CD8-positive, alpha-beta memory T cell (primary cell): ENCODE measurements around the gene OXNAD1. TPM values are rescaled to one million over a fixed set of nuclear protein-coding genes. Genes with fewer than 3 reads are reported as not detected.

Source experiments
- CTCF ChIA-PET: fragments of 350-600 bp; sonication (Branson Sonifier 250); formaldehyde crosslinking; loops from one replicate; lab custom pipeline; 2021; ENCODE audit warnings: antibody characterized with exemption; lab: Charles Lee
- POLR2A ChIA-PET: fragments of 350-600 bp; sonication (Branson Sonifier 250); formaldehyde crosslinking; loops from one replicate; lab custom pipeline; 2021; ENCODE audit warnings: antibody characterized with exemption; lab: Charles Lee
- DNase-seq, 5 donors: peaks; one replicate each; pipeline versions ENCODE4 v3.0.0 to v3.0.0-alpha.2; 2020 to 2022; ENCODE audit warnings: mixed read lengths in 1 of 5
- H3K27ac ChIP-seq: one replicate; pipeline ENCODE4 v1.7.0; 2013; ENCODE audit warnings: low read depth, mild to moderate bottlenecking, low read length, moderate library complexity
- H3K27me3 ChIP-seq: 2 replicates; pipeline ENCODE4 v1.7.0; 2013; ENCODE audit warnings: low read length, mild to moderate bottlenecking; ENCODE audit not compliant: insufficient read depth, poor library complexity, severe bottlenecking
- H3K36me3 ChIP-seq: 2 replicates; pipeline ENCODE4 v1.7.0; 2013; ENCODE audit warnings: mild to moderate bottlenecking, low read length, moderate library complexity; ENCODE audit not compliant: insufficient read depth
- H3K4me1 ChIP-seq: 2 replicates; pipeline ENCODE4 v1.7.0; 2013; ENCODE audit warnings: mild to moderate bottlenecking, low read length, moderate library complexity; ENCODE audit not compliant: insufficient read depth
- H3K4me3 ChIP-seq: 2 replicates; pipeline ENCODE4 v1.7.0; 2013; ENCODE audit warnings: mild to moderate bottlenecking, low read length
- H3K9me3 ChIP-seq: 2 replicates; pipeline ENCODE4 v1.7.0; 2013; ENCODE audit warnings: mild to moderate bottlenecking, low read length
- H3K27ac Mint-ChIP-seq, 8 donors: one replicate each; pipeline ENCODE4 v1.8.0; 2020 to 2021; ENCODE audit warnings: mixed read lengths in 8 of 8, mild to moderate bottlenecking in 6 of 8, inconsistent platforms in 3 of 8, moderate library complexity in 3 of 8
- H3K27me3 Mint-ChIP-seq, 2 donors: one replicate each; pipeline ENCODE4 v1.8.0; 2020 to 2021; ENCODE audit warnings: mixed read lengths in 2 of 2, mild to moderate bottlenecking in 1 of 2, moderate library complexity in 1 of 2
- H3K36me3 Mint-ChIP-seq, 3 donors: one replicate each; pipeline ENCODE4 v1.8.0; 2020 to 2021; ENCODE audit warnings: mixed read lengths in 3 of 3, inconsistent platforms in 1 of 3, mild to moderate bottlenecking in 1 of 3
- H3K4me1 Mint-ChIP-seq, 3 donors: one replicate each; pipeline ENCODE4 v1.8.0; 2020 to 2021; ENCODE audit warnings: mixed read lengths in 3 of 3, inconsistent platforms in 1 of 3, mild to moderate bottlenecking in 1 of 3
- H3K4me3 Mint-ChIP-seq, 7 donors: one replicate each; pipeline ENCODE4 v1.8.0; 2020 to 2021; ENCODE audit warnings: mixed read lengths in 7 of 7, mild to moderate bottlenecking in 6 of 7, moderate library complexity in 4 of 7, inconsistent platforms in 2 of 7
- H3K9me3 Mint-ChIP-seq, 5 donors: one replicate each; pipeline ENCODE4 v1.8.0; 2020 to 2022; ENCODE audit warnings: mixed read lengths in 5 of 5, mild to moderate bottlenecking in 3 of 5, moderate library complexity in 2 of 5, inconsistent platforms in 1 of 5
- polyA plus RNA-seq: library from polyadenylated mRNA; unstranded; fragments of 300-500 nt; fragmentation: Illumina TruSeq; gene quantifications from one replicate; pipeline ENCODE4 v1.2.3, GENCODE V29; 2021
- total RNA-seq, 2 experiments: library from RNA; stranded (reverse); gene quantifications; one replicate each; pipeline ENCODE4 v1.2.3, GENCODE V29; 2021

The OXNAD1 gene
- total and polyA plus RNA-seq, 3 experiments from 2014 or later: 28.6 to 64.2 (median 30.1) TPM

GRCh38 chr3:16231983-16232382, 33.0 kb upstream of the OXNAD1 start:
- CTCF ChIA-PET: no interaction called here
- H3K9me3 Mint-ChIP-seq: no peaks in the 10 kb centered on the region
- Histone ChIP-seq H3K36me3 (no peaks in the 10 kb centered on the region), H3K27me3 (no peaks in the 10 kb centered on the region), H3K27ac (no peak overlapping the region), H3K4me3 (no peak overlapping the region), H3K4me1 (no peaks in the 10 kb centered on the region), H3K9me3 (no peaks in the 10 kb centered on the region)
- H3K27ac Mint-ChIP-seq: no peak overlapping the region
- DNase-seq: no peak
- H3K4me3 Mint-ChIP-seq: no peak overlapping the region
- peaks cover 2 to 28% of the 10 kb centered on the region in 2 donors for H3K27me3 Mint-ChIP-seq
- POLR2A ChIA-PET: interaction anchor here (0.6 kb wide), 1 partner anchor 1147 kb away, joined by 4 read pairs; no protein-coding TSS in a partner anchor
- no peaks in the 10 kb centered on the region for H3K36me3 Mint-ChIP-seq
- H3K4me1 Mint-ChIP-seq: no peaks in the 10 kb centered on the region

DNA sequence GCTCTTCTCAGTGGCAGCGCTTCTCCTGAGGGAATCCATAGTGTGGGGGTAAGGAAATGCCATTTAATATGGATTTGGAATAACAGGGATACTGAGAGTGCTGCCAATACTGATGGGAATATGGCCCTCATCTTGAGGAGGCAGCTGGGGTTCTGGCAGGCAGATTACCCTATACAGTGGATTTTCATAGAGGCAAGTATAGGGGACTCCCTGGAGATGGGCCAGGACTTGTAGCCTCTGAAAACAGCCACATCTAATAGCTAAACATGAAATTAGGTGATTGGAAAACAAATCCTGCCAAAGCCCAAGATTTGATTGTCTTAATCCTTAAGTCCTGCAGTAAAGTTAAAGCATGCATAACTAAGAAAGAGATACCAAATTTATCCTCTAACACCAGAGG, 31.2 kb upstream of the OXNAD1 start:
- Histone ChIP-seq H3K27me3 (no peaks in the 10 kb centered on the region), H3K4me1 (no peaks in the 10 kb centered on the region), H3K4me3 (no peak overlapping the region), H3K27ac (no peak overlapping the region), H3K36me3 (no peaks in the 10 kb centered on the region), H3K9me3 (no peaks in the 10 kb centered on the region)
- Mint-ChIP-seq H3K4me1 (no peaks in the 10 kb centered on the region), H3K9me3 (no peaks in the 10 kb centered on the region), H3K4me3 (no peak overlapping the region), H3K27me3 (peaks cover 2 to 22% of the 10 kb centered on the region in 2 donors), H3K36me3 (no peaks in the 10 kb centered on the region), H3K27ac (no peak overlapping the region)
- POLR2A ChIA-PET: no interaction called here
- DNase-seq: no peak
- CTCF ChIA-PET: interaction anchor here (1.3 kb wide), 2 partner anchors 8 to 11 kb away, joined by 3 read pairs; no protein-coding TSS in a partner anchor

- CTCF ChIA-PET: interaction anchor here (1.3 kb wide), 2 partner anchors 8 to 10 kb away, joined by 3 read pairs; no protein-coding TSS in a partner anchor
- Histone ChIP-seq H3K27ac (no peak overlapping the region), H3K4me1 (no peaks in the 10 kb centered on the region), H3K27me3 (no peaks in the 10 kb centered on the region), H3K4me3 (no peak overlapping the region), H3K36me3 (no peaks in the 10 kb centered on the region), H3K9me3 (no peaks in the 10 kb centered on the region)
- Mint-ChIP-seq H3K36me3 (no peaks in the 10 kb centered on the region), H3K4me3 (no peak overlapping the region), H3K27ac (no peak overlapping the region), H3K4me1 (no peaks in the 10 kb centered on the region), H3K9me3 (no peaks in the 10 kb centered on the region), H3K27me3 (peaks cover 2 to 18% of the 10 kb centered on the region in 2 donors)
- DNase-seq: no peak
- POLR2A ChIA-PET: no interaction called here
These were observed 30.7 kb upstream of the OXNAD1 start for GRCh38 chr3:16234281-16234680.

DNA sequence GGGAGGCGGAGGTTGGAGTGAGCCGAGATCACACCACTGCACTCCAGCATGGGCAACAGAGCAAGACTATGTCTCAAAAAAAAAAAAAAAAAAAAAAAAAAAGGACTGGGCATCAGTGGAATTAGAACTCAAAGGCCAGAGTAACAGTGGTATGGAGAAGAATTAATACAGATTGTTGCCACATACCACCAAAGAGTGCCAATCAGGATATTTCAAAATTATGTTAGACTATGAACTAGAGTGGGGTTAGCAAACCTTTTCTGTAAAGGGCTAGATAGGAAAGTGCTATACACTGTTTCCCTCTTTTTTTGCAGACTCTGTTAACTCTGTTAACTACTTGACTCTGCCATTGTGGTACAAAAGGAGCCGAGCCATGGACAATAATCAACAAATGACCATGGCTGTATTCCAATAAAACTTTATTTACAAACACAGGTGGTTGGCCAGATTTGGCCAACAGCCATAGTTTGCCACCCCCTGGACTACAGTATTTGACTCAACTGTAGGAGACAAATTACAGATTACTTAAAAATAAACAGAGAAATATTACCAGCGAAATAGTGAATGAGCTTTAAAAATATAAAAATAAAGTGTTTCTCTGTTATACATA, 28.9 kb upstream of the OXNAD1 start:
- Mint-ChIP-seq H3K27ac (no peak overlapping the region), H3K27me3 (peaks cover 0 to 18% of the 10 kb centered on the region in 2 donors), H3K4me3 (no peak overlapping the region), H3K4me1 (no peaks in the 10 kb centered on the region), H3K9me3 (no peaks in the 10 kb centered on the region), H3K36me3 (no peaks in the 10 kb centered on the region)
- CTCF ChIA-PET: no interaction called here
- Histone ChIP-seq H3K36me3 (no peaks in the 10 kb centered on the region), H3K27me3 (no peaks in the 10 kb centered on the region), H3K9me3 (no peaks in the 10 kb centered on the region), H3K4me1 (no peaks in the 10 kb centered on the region), H3K4me3 (no peak overlapping the region), H3K27ac (no peak overlapping the region)
- POLR2A ChIA-PET: no interaction called here
- DNase-seq: no peak

GRCh38 chr3:16236856-16237393, 28.1 kb upstream of the OXNAD1 start:
- Histone ChIP-seq H3K36me3 (no peaks in the 10 kb centered on the region), H3K27me3 (no peaks in the 10 kb centered on the region), H3K27ac (no peak overlapping the region), H3K9me3 (no peaks in the 10 kb centered on the region), H3K4me3 (no peak overlapping the region), H3K4me1 (no peaks in the 10 kb centered on the region)
- POLR2A ChIA-PET: no interaction called here
- Mint-ChIP-seq H3K27ac (no peak overlapping the region), H3K4me1 (no peaks in the 10 kb centered on the region), H3K4me3 (no peak overlapping the region), H3K9me3 (no peaks in the 10 kb centered on the region), H3K36me3 (no peaks in the 10 kb centered on the region), H3K27me3 (peaks cover 0 to 18% of the 10 kb centered on the region in 2 donors)
- CTCF ChIA-PET: no interaction called here
- DNase-seq: no peak

- Mint-ChIP-seq H3K36me3 (no peaks in the 10 kb centered on the region), H3K27me3 (peaks cover 0 to 4% of the 10 kb centered on the region in 2 donors), H3K4me3 (no peak overlapping the region), H3K4me1 (no peaks in the 10 kb centered on the region), H3K9me3 (no peaks in the 10 kb centered on the region), H3K27ac (no peak overlapping the region)
- Histone ChIP-seq H3K36me3 (no peaks in the 10 kb centered on the region), H3K9me3 (no peaks in the 10 kb centered on the region), H3K4me3 (no peak overlapping the region), H3K27ac (no peak overlapping the region), H3K4me1 (no peaks in the 10 kb centered on the region), H3K27me3 (no peaks in the 10 kb centered on the region)
- ChIA-PET POLR2A (no interaction called here), CTCF (no interaction called here)
- no peak for DNase-seq
These were observed 25.8 kb upstream of the OXNAD1 start for GRCh38 chr3:16239086-16239770.

DNA sequence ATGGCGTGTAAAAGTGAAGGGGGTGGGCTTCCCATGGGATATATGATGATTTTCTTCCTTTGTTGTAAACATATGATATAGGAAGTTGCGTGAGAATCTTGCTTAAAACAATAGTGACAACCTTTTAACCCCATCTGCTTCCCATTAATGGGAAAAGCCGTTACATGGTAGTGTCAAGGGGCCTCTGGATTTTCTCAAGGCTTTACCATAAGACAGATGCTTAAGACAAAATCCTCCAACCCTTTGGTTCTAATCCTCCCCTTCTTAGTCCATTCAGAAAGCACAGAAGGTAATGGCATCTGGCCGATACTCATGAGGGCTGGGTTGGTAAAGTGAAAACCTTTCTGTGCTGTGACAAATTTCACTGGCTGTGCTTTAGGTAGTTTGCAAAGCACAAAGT, 25.2 kb upstream of the OXNAD1 start:
- CTCF ChIA-PET: no interaction called here
- H3K27me3 ChIP-seq: no peaks in the 10 kb centered on the region
- Mint-ChIP-seq H3K27me3 (no peaks in the 10 kb centered on the region), H3K4me3 (no peak overlapping the region), H3K4me1 (no peaks in the 10 kb centered on the region), H3K27ac (no peak overlapping the region), H3K36me3 (no peaks in the 10 kb centered on the region), H3K9me3 (no peaks in the 10 kb centered on the region)
- no peaks in the 10 kb centered on the region for H3K9me3 ChIP-seq
- POLR2A ChIA-PET: no interaction called here
- no peak overlapping the region for H3K4me3 ChIP-seq
- H3K36me3 ChIP-seq: no peaks in the 10 kb centered on the region
- H3K4me1 ChIP-seq: no peaks in the 10 kb centered on the region
- DNase-seq: no peak
- H3K27ac ChIP-seq: no peak overlapping the region

GRCh38 chr3:16240229-16241023, 24.6 kb upstream of the OXNAD1 start:
- CTCF ChIA-PET: no interaction called here
- no peak overlapping the region for H3K27ac ChIP-seq
- POLR2A ChIA-PET: no interaction called here
- H3K36me3 Mint-ChIP-seq: no peaks in the 10 kb centered on the region
- no peak overlapping the region for H3K4me3 ChIP-seq
- H3K27ac Mint-ChIP-seq: peak overlapping the region in 1 of 8 donors; percentile 74
- H3K4me3 Mint-ChIP-seq: no peak overlapping the region
- no peaks in the 10 kb centered on the region for H3K9me3 Mint-ChIP-seq
- H3K9me3 ChIP-seq: no peaks in the 10 kb centered on the region
- H3K36me3 ChIP-seq: no peaks in the 10 kb centered on the region
- no peak for DNase-seq
- H3K27me3 ChIP-seq: no peaks in the 10 kb centered on the region
- no peaks in the 10 kb centered on the region for H3K4me1 ChIP-seq
- H3K4me1 Mint-ChIP-seq: no peaks in the 10 kb centered on the region
- no peaks in the 10 kb centered on the region for H3K27me3 Mint-ChIP-seq
